Vagina (tissue), 2 donors: ENCODE measurements around the gene WNT7B. TPM values are rescaled to one million over a fixed set of nuclear protein-coding genes. Genes with fewer than 3 reads are reported as not detected.

Experiments used
- DNase-seq, 2 donors: peaks; one replicate each; pipeline ENCODE4 v3.0.0-alpha.2; 2017; ENCODE audit errors: extremely low spot score in 2 of 2
- H3K27ac ChIP-seq: fragments of 200-600 bp; sonication (generic); one replicate; pipeline ENCODE4 v1.5.1; 2019
- H3K27me3 ChIP-seq: fragments of 200-600 bp; sonication (generic); one replicate; pipeline ENCODE4 v1.5.1; 2019
- H3K36me3 ChIP-seq, 2 donors: fragments of 200-600 bp; sonication (generic); one replicate each; pipeline ENCODE4 v1.5.1; 2017 to 2019
- H3K4me1 ChIP-seq: fragments of 200-600 bp; sonication (generic); one replicate; pipeline ENCODE4 v1.5.1; 2019
- H3K4me3 ChIP-seq, 2 donors: fragments of 200-600 bp; sonication (generic); 1 replicate in 1 of 2; 2 replicates in 1 of 2; pipeline ENCODE4 v1.5.1; 2016 to 2019
- H3K9me3 ChIP-seq: fragments of 200-600 bp; sonication (generic); one replicate; pipeline ENCODE4 v1.5.1; 2019
- POLR2A ChIP-seq, 2 donors: fragments of 450-650 bp; IDR thresholded peaks; one replicate each; pipeline ENCODE4 v1.6.1; 2017; ENCODE audit warnings: antibody characterized with exemption in 2 of 2, mild to moderate bottlenecking in 2 of 2, moderate library complexity in 2 of 2
- POLR2AphosphoS5 ChIP-seq, 2 donors: sonication (generic); formaldehyde crosslinking; IDR thresholded peaks; one replicate each; pipeline ENCODE4 v1.9.0; 2017; ENCODE audit warnings: antibody characterized with exemption in 2 of 2, mild to moderate bottlenecking in 2 of 2, low read depth in 1 of 2; ENCODE audit not compliant: insufficient read depth in 1 of 2
- intact Hi-C: fragments of 100-400 bp; cut with DNase I; formaldehyde crosslinking; loops from one replicate; pipeline ENCODE4 v1.15.1; 2023
- total RNA-seq: library from RNA; depleted of rRNA; stranded (reverse); fragments of >200 nt; gene quantifications from one replicate; pipeline ENCODE4 v1.2.3, GENCODE V29; 2016
- TF ChIP-seq, protein P1 (sequence below), 3 experiments: fragments of 450-650 bp in 2 of 3; fragments of 200-600 bp in 1 of 3; sonication (generic) in 1 of 3; IDR thresholded peaks; one replicate each; pipeline ENCODE4 v1.5.1; 2017 to 2019; ENCODE audit warnings: antibody characterized with exemption in 3 of 3, mild to moderate bottlenecking in 2 of 3, moderate library complexity in 2 of 3

WNT7B gene
- total RNA-seq, 1 donor from 2014 or later, result 7.1 TPM

- intact Hi-C loops, result no loop called here
- Histone ChIP-seq H3K4me3 (no peak overlapping the region), H3K27me3 (no peaks in the 10 kb centered on the region), H3K36me3 (no peaks in the 10 kb centered on the region), H3K4me1 (peaks cover 66% of the 10 kb centered on the region), H3K9me3 (no peaks in the 10 kb centered on the region), H3K27ac (peak overlapping the region; percentile 99)
- TF ChIP-seq POLR2A (IDR thresholded peaks at IDR 0.05) (no peak), POLR2AphosphoS5 (IDR thresholded peaks at IDR 0.05; ENCODE audit: insufficient read depth in 1 of 2, low read depth in 1 of 2) (no peak)
- TF ChIP-seq, protein P1, sequence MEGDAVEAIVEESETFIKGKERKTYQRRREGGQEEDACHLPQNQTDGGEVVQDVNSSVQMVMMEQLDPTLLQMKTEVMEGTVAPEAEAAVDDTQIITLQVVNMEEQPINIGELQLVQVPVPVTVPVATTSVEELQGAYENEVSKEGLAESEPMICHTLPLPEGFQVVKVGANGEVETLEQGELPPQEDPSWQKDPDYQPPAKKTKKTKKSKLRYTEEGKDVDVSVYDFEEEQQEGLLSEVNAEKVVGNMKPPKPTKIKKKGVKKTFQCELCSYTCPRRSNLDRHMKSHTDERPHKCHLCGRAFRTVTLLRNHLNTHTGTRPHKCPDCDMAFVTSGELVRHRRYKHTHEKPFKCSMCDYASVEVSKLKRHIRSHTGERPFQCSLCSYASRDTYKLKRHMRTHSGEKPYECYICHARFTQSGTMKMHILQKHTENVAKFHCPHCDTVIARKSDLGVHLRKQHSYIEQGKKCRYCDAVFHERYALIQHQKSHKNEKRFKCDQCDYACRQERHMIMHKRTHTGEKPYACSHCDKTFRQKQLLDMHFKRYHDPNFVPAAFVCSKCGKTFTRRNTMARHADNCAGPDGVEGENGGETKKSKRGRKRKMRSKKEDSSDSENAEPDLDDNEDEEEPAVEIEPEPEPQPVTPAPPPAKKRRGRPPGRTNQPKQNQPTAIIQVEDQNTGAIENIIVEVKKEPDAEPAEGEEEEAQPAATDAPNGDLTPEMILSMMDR (IDR thresholded peaks at IDR 0.05), result no peak
- no peak for DNase-seq
Measured at GRCh38 chr22:46011627-46012181, 34.7 kb upstream of the WNT7B start.

- H3K4me3 ChIP-seq, result no peak overlapping the region
- DNase-seq, result no peak
- H3K36me3 ChIP-seq, result no peaks in the 10 kb centered on the region
- peak overlapping the region; percentile 99 for H3K27ac ChIP-seq
- no peak for TF ChIP-seq POLR2AphosphoS5 (IDR thresholded peaks at IDR 0.05; ENCODE audit: insufficient read depth in 1 of 2, low read depth in 1 of 2)
- TF ChIP-seq, protein P1 (IDR thresholded peaks at IDR 0.05), result no peak
- TF ChIP-seq POLR2A (IDR thresholded peaks at IDR 0.05), result no peak
- H3K4me1 ChIP-seq, result peaks cover 73% of the 10 kb centered on the region
- intact Hi-C loops, result no loop called here
- no peaks in the 10 kb centered on the region for H3K27me3 ChIP-seq
- no peaks in the 10 kb centered on the region for H3K9me3 ChIP-seq
Measured at GRCh38 chr22:46010951-46011626, 34.1 kb upstream of the WNT7B start.

- intact Hi-C loops, result no loop called here
- no peak for DNase-seq
- Histone ChIP-seq H3K4me1 (peaks cover 76% of the 10 kb centered on the region), H3K9me3 (no peaks in the 10 kb centered on the region), H3K27ac (peak overlapping the region; percentile 99), H3K36me3 (no peaks in the 10 kb centered on the region), H3K4me3 (no peak overlapping the region), H3K27me3 (no peaks in the 10 kb centered on the region)
- TF ChIP-seq POLR2A (IDR thresholded peaks at IDR 0.05) (no peak), POLR2AphosphoS5 (IDR thresholded peaks at IDR 0.05; ENCODE audit: insufficient read depth in 1 of 2, low read depth in 1 of 2) (no peak)
- TF ChIP-seq, protein P1 (IDR thresholded peaks at IDR 0.05), result no peak
Measured at GRCh38 chr22:46010207-46010867, 33.4 kb upstream of the WNT7B start.

- H3K27me3 ChIP-seq, result no peaks in the 10 kb centered on the region
- DNase-seq, result no peak
- H3K4me3 ChIP-seq, result no peak overlapping the region
- H3K27ac ChIP-seq, result no peak overlapping the region
- TF ChIP-seq, protein P1 (IDR thresholded peaks at IDR 0.05), result no peak
- no peak for TF ChIP-seq POLR2A (IDR thresholded peaks at IDR 0.05)
- no peak for TF ChIP-seq POLR2AphosphoS5 (IDR thresholded peaks at IDR 0.05; ENCODE audit: insufficient read depth in 1 of 2, low read depth in 1 of 2)
- H3K9me3 ChIP-seq, result no peaks in the 10 kb centered on the region
- peaks cover 72% of the 10 kb centered on the region for H3K4me1 ChIP-seq
- H3K36me3 ChIP-seq, result no peaks in the 10 kb centered on the region
- intact Hi-C loops, result loop anchor here (10.0 kb wide), 2 partner anchors 65 to 535 kb away; no protein-coding TSS in a partner anchor
Measured at GRCh38 chr22:46009730-46010129, 32.8 kb upstream of the WNT7B start.
